Mesodermal cell (in vitro differentiated cells): ENCODE data around the gene PLEKHG2.

Experiments
- H3K27ac ChIP-seq: 2 replicates; pipeline ENCODE4 v1.7.0; 2013; ENCODE audit warnings: mild to moderate bottlenecking, low read depth, low read length, moderate library complexity; ENCODE audit not compliant: severe bottlenecking
- H3K36me3 ChIP-seq: 2 replicates; pipeline ENCODE4 v1.7.1; 2013; ENCODE audit warnings: mild to moderate bottlenecking, low read length, moderate library complexity; ENCODE audit not compliant: control insufficient read depth, insufficient read depth
- H3K4me1 ChIP-seq: one replicate; pipeline ENCODE4 v1.7.1; 2013; ENCODE audit warnings: mild to moderate bottlenecking, low read length; ENCODE audit not compliant: insufficient read depth, control insufficient read depth, poor library complexity, severe bottlenecking
- H3K4me3 ChIP-seq: 2 replicates; pipeline ENCODE4 v1.7.0; 2013; ENCODE audit warnings: low read length, control low read depth, mild to moderate bottlenecking; ENCODE audit not compliant: insufficient read depth, poor library complexity, severe bottlenecking; ENCODE audit errors: extremely low read depth
- H3K9me3 ChIP-seq: 2 replicates; pipeline ENCODE4 v1.7.1; 2013; ENCODE audit warnings: mild to moderate bottlenecking, low read length, moderate library complexity; ENCODE audit not compliant: control insufficient read depth
- WGBS, 2 experiments: methylation state at CpG; one replicate each; pipeline ENCODE4 v1.1.5; 2013; ENCODE audit warnings: missing lambda C conversion rate in 2 of 2; ENCODE audit not compliant: insufficient coverage in 2 of 2; 5-methylcytosine and 5-hydroxymethylcytosine counted together

PLEKHG2 gene

GRCh38 chr19:39401549-39402345 lies 10.7 kb upstream of the PLEKHG2 start:
- Histone ChIP-seq H3K4me3 (peak overlapping the region; percentile 39), H3K27ac (peak overlapping the region; percentile 100)
- 80 to 85% methylated on average over 13 to 17 of the region's 25 CpGs for WGBS, 2 experiments

GRCh38 chr19:39402346-39403300 lies 9.8 kb upstream of the PLEKHG2 start:
- H3K27ac ChIP-seq = peak overlapping the region; percentile 100
- peaks cover 9% of the 10 kb centered on the region for H3K36me3 ChIP-seq
- H3K4me3 ChIP-seq = peak overlapping the region; percentile 39
- H3K4me1 ChIP-seq = peaks cover 49% of the 10 kb centered on the region
- 6 to 13% methylated on average over 35 to 45 of the region's 59 CpGs for WGBS, 2 experiments
- H3K9me3 ChIP-seq = no peaks in the 10 kb centered on the region

More at GRCh38 chr19:39401549-39402345, 10.7 kb upstream of the PLEKHG2 start:
- Histone ChIP-seq H3K9me3 (no peaks in the 10 kb centered on the region), H3K36me3 (peaks cover 9% of the 10 kb centered on the region), H3K4me1 (peaks cover 49% of the 10 kb centered on the region)

DNA sequence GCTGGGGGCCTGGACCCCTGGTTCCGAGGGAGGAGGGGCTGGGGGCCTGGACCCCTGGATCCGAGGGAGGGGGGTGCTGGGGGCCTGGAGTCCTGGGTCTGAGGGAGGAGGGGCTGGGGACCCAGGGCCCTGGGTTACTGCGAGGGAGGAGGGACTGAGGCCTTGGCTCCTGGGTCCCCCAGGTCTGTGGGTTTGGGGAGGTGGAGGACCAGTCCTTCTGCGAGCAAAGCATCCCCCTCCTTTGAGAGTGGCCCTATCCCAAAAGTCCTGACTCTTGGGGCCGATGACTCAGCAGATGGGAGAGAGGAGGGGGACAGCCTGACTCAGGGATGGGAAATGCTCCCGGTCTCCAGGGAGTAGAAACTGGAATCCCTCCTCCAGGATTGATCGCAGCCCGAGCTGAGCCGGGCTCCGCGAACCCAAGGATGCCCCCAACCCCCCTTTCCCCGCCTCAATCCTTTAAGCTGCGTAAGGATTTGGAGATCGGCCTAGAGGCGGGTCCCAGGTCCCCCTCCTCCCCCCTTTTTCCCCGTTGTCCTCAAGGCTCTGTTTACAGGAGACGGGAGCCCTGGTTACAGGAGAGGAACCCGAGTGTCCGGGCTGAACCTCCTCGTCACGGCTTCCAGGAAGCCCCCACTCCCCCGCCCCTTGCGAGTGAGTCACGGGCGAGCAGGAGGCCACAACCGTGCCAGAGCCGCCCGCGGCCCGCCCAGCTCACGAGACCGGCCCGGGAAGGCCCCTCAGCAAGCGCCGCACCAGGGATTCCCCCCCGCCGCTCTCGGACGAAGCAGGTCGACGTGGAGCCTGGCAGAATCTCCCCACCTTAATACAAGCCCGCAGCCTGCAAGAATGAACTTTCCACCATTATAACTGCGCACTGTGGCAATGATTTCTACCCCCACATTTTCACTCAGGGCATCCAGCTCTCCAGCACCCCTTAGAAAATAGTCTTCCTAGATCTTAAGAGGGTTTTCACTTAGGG lies 8.8 kb upstream of the PLEKHG2 start:
- WGBS, 2 experiments = 0 to 1% methylated on average over 21 to 39 of the region's 43 CpGs
- Histone ChIP-seq H3K4me1 (peaks cover 48% of the 10 kb centered on the region), H3K9me3 (no peaks in the 10 kb centered on the region), H3K27ac (peak overlapping the region; percentile 100), H3K4me3 (peak overlapping the region; percentile 39), H3K36me3 (peaks cover 19% of the 10 kb centered on the region)

DNA sequence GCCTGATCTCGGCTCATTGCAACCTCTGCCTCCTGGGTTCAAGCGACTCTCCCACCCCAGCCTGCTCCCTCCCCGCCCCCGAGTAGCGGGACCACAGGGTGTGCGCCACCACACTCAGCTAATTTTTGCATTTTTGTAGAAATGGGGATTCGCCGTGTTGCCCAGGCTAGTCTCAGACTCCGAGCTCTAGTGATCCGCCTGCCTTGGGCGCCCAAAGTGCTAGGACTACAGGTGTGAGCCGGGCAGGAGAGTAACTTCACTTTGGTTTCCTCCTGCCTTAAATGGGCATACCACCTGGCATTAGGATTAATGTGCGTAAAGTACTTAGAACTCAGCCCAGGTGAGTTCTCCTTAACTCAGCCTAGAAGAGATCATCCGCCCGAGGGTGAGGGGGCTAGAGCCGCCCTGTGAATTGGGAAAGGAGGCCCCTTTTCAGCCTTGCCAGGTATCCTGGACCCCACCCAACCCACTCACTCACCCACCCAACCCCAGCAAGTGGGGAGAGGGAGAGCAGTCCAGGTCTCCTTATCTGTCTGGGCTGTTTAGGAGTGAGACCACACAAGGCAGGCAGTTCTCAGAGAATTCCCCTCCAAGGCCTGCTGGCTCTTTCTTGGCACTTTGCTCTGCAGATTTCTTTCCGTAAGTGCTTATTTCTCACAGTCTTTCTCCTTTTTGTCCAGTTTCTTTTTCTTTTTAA lies 7.1 kb upstream of the PLEKHG2 start:
- H3K4me1 ChIP-seq = peaks cover 60% of the 10 kb centered on the region
- 95% methylated on average over 10 to 11 of the region's 17 CpGs for WGBS, 2 experiments
- H3K36me3 ChIP-seq = peaks cover 13% of the 10 kb centered on the region
- no peaks in the 10 kb centered on the region for H3K9me3 ChIP-seq
- H3K4me3 ChIP-seq = no peak overlapping the region
- no peak overlapping the region for H3K27ac ChIP-seq

DNA sequence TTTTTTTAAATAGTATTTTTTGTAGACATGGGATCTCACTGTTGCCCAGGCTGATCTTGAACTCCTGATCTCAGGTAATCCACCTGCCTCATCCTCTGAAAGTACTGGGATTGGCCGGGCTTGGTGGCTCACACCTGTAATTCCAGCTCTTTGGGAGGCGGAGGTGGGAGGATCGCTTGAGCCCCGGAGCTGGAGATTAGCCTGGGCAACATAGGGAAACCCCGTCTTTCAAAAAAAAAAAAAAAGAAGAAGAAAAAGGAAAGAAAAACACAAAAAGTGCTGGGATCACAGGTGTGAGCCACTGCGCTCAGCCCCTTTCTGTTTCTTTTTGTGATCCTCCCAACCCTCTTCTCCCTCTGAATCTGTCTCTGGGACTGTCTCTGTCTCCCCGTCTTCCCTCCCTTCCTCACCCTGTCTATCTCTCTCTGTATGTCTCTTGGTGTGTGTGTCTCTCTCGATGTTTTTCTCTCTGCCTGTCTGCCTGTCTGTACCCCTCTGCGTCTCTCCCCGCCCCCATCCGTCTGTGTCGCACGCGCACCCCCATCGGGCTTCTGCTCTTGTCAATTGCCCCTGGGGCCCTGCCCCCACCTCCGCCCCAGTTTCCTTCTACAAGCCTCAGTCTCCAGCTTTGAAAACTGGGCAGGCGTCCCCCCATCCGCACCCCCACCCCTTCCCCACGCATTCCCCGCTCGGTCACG lies 6.4 kb upstream of the PLEKHG2 start:
- Histone ChIP-seq H3K9me3 (no peaks in the 10 kb centered on the region), H3K4me3 (peak overlapping the region; percentile 89), H3K4me1 (peaks cover 61% of the 10 kb centered on the region), H3K36me3 (peaks cover 13% of the 10 kb centered on the region), H3K27ac (no peak overlapping the region)
- WGBS, 2 experiments = 33 to 58% methylated on average over 8 to 12 of the region's 22 CpGs

DNA sequence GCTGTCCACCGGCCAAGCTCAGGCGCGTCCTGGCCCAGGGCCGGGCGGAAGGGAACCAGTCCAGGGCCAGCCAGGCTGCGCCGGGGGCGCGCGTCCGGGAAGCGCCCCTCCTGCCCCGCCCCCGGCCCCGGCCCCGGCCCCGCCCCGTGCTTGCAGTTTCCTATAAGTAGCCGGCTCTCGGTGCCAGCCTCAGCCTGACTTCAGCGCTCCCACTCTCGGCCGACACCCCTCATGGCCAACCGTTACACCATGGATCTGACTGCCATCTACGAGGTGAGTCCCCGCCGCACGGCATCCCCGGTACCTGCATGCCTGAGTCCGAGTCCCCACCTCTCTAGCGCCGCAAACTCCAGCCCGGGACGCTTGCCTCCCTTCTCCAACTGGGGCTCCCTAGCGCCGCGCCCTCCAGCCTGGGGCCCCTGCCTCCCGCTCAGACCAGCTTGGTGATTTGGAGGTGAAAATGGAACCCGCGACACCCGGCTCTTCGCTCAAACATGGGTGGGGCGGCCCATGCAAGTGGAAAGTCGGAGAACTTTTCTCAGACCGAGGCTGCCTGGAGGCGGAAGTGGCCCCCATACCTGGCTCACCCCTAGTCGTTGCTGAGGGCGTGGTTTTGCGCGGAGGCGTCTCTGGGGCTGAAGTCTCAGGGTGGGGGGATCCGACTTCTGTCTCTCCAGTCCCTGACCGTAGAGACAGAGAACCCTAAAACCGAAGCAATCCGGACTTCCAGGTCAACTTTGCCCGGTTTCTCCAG lies 5.6 kb upstream of the PLEKHG2 start, which contains the start of gene ZFP36:
Gene ZFP36 (plus strand): TSS at position 192 of the 754 bp plus-strand sequence. CDS start 58 bp downstream, at position 250.
- Histone ChIP-seq H3K27ac (no peak within 1 kb of the TSS), H3K9me3 (no peaks in the 10 kb centered on the region), H3K4me1 (peaks cover 59% of the 10 kb centered on the region), H3K4me3 (peak within 1 kb of the TSS; percentile 89), H3K36me3 (peaks cover 13% of the 10 kb centered on the region)
- WGBS, 2 experiments = 0 to 1% methylated on average over 40 to 47 of the region's 56 CpGs

GRCh38 chr19:39407410-39407659 lies 5.1 kb upstream of the PLEKHG2 start:
- WGBS, 2 experiments = 17 to 18% methylated on average over 14 of the region's 14 CpGs
- Histone ChIP-seq H3K4me1 (peaks cover 54% of the 10 kb centered on the region), H3K27ac (no peak overlapping the region), H3K4me3 (peak overlapping the region; percentile 89), H3K9me3 (no peaks in the 10 kb centered on the region), H3K36me3 (peaks cover 13% of the 10 kb centered on the region)

DNA sequence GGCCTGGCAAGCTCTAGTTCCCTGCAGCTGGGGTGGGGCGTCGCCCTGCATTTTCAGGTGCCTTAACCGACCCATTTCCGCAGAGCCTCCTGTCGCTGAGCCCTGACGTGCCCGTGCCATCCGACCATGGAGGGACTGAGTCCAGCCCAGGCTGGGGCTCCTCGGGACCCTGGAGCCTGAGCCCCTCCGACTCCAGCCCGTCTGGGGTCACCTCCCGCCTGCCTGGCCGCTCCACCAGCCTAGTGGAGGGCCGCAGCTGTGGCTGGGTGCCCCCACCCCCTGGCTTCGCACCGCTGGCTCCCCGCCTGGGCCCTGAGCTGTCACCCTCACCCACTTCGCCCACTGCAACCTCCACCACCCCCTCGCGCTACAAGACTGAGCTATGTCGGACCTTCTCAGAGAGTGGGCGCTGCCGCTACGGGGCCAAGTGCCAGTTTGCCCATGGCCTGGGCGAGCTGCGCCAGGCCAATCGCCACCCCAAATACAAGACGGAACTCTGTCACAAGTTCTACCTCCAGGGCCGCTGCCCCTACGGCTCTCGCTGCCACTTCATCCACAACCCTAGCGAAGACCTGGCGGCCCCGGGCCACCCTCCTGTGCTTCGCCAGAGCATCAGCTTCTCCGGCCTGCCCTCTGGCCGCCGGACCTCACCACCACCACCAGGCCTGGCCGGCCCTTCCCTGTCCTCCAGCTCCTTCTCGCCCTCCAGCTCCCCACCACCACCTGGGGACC lies 4.6 kb upstream of the PLEKHG2 start:
- Histone ChIP-seq H3K4me3 (peak overlapping the region; percentile 89), H3K27ac (no peak overlapping the region), H3K36me3 (peaks cover 13% of the 10 kb centered on the region), H3K4me1 (peaks cover 51% of the 10 kb centered on the region), H3K9me3 (no peaks in the 10 kb centered on the region)
- 75 to 77% methylated on average over 28 to 40 of the region's 40 CpGs for WGBS, 2 experiments
